Mesothelial cell of epicardium (in vitro differentiated cells): ENCODE data around the gene MAGEA6. TPM values are rescaled to one million over a fixed set of nuclear protein-coding genes. Genes with fewer than 3 reads are reported as not detected.
"Not testable (repeated sequence)": the region's sequence is repeated elsewhere in the genome, so short reads cannot be mapped to it uniquely, and the experiment has no call there.

Experiments used
- DNase-seq, 2 experiments: peaks; one replicate each; pipeline ENCODE4 v3.0.0; 2021; ENCODE audit warnings: low spot score in 2 of 2; ENCODE audit not compliant: unreplicated experiment in 2 of 2
- H3K27ac Mint-ChIP-seq: 2 replicates; pipeline ENCODE4 v1.8.0; 2021; ENCODE audit warnings: mixed read lengths
- H3K27me3 Mint-ChIP-seq: 2 replicates; pipeline ENCODE4 v1.8.0; 2021; ENCODE audit warnings: low read depth, mixed read lengths
- H3K36me3 Mint-ChIP-seq: 2 replicates; pipeline ENCODE4 v1.8.0; 2021; ENCODE audit warnings: mixed read lengths
- H3K4me1 Mint-ChIP-seq: 2 replicates; pipeline ENCODE4 v1.8.0; 2021; ENCODE audit warnings: mixed read lengths
- H3K4me3 Mint-ChIP-seq: 2 replicates; pipeline ENCODE4 v1.8.0; 2021; ENCODE audit warnings: mild to moderate bottlenecking, moderate library complexity, mixed read lengths
- H3K9me3 Mint-ChIP-seq: 2 replicates; pipeline ENCODE4 v1.8.0; 2021; ENCODE audit warnings: mixed read lengths
- CTCF ChIP-seq: fragments of 200-600 bp; sonication (generic); IDR thresholded peaks from one replicate; pipeline ENCODE4 v1.5.0; 2021; ENCODE audit warnings: antibody characterized with exemption; ENCODE audit not compliant: unreplicated experiment
- total RNA-seq: library from RNA; stranded (reverse); gene quantifications from 3 replicates; pipeline ENCODE4 v1.2.1, GENCODE V29; 2021

Gene MAGEA6
- total RNA-seq, 1 donor from 2014 or later, result not detected

DNA sequence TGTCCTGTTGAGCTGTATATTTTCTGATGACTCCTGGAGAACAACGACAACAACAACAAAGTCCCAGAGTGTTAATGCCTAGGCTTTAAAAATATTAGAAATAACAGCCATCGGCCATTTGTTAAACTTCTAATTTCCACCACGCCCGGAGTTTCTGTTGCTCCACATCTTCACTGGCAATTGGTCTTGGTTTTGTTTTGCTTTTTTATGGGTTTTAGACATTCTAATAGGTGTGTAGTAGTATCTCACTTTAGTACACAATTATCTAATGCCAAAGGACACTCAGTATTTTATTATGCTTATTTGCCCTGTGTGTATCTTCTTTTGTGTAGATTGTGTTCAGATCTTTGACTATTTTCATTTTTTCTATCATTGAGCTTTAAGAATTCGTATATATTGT is 30.9 kb downstream of the MAGEA6 start:
- no peaks in the 10 kb centered on the region for H3K36me3 Mint-ChIP-seq
- H3K4me1 Mint-ChIP-seq, result no peaks in the 10 kb centered on the region
- no peak overlapping the region for H3K27ac Mint-ChIP-seq
- no peak for TF ChIP-seq CTCF
- peaks cover 23% of the 10 kb centered on the region for H3K9me3 Mint-ChIP-seq
- no peak overlapping the region for H3K4me3 Mint-ChIP-seq
- no peak for DNase-seq
- peaks cover 2% of the 10 kb centered on the region for H3K27me3 Mint-ChIP-seq

DNA sequence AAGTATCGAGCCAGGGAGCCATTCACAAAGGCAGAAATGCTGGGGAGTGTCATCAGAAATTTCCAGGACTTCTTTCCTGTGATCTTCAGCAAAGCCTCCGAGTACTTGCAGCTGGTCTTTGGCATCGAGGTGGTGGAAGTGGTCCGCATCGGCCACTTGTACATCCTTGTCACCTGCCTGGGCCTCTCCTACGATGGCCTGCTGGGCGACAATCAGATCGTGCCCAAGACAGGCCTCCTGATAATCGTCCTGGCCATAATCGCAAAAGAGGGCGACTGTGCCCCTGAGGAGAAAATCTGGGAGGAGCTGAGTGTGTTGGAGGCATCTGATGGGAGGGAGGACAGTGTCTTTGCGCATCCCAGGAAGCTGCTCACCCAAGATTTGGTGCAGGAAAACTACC is 33.0 kb downstream of the MAGEA6 start:
- H3K36me3 Mint-ChIP-seq, H3K4me3 Mint-ChIP-seq, H3K27me3 Mint-ChIP-seq, DNase-seq, H3K27ac Mint-ChIP-seq, H3K4me1 Mint-ChIP-seq: not testable (repeated sequence)
- peaks cover 21% of the 10 kb centered on the region for H3K9me3 Mint-ChIP-seq

DNA sequence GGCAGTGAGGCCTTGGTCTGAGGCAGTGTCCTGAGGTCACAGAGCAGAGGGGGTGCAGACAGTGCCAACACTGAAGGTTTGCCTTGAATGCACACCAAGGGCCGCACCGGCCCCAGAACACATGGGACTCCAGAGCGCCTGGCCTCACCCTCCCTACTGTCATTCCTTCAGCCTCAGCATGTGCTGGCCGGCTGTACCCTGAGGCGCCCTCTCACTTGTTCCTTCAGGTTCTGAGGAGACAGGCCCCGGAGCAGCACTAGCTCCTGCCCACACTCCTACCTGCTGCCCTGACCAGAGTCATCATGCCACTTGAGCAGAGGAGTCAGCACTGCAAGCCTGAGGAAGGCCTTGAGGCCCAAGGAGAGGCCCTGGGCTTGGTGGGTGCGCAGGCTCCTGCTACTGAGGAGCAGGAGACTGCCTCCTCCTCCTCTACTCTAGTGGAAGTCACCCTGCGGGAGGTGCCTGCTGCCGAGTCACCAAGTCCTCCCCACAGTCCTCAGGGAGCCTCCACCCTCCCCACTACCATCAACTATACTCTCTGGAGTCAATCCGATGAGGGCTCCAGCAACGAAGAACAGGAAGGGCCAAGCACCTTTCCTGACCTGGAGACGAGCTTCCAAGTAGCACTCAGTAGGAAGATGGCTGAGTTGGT is 33.5 kb downstream of the MAGEA6 start:
- Mint-ChIP-seq H3K9me3 (peaks cover 17% of the 10 kb centered on the region), H3K27ac (no peak overlapping the region), H3K4me3 (no peak overlapping the region), H3K4me1 (no peaks in the 10 kb centered on the region), H3K36me3 (no peaks in the 10 kb centered on the region), H3K27me3 (peaks cover 10% of the 10 kb centered on the region)
- TF ChIP-seq CTCF, result no peak
- DNase-seq, result no peak

GRCh38 chrX:152735101-152735500 is 34.4 kb downstream of the MAGEA6 start:
- Mint-ChIP-seq H3K27ac (no peak overlapping the region), H3K4me1 (no peaks in the 10 kb centered on the region), H3K4me3 (no peak overlapping the region), H3K36me3 (no peaks in the 10 kb centered on the region), H3K27me3 (peaks cover 12% of the 10 kb centered on the region), H3K9me3 (peaks cover 13% of the 10 kb centered on the region)
- no peak for TF ChIP-seq CTCF
- no peak for DNase-seq

GRCh38 chrX:152734143-152734858 is 35.2 kb downstream of the MAGEA6 start:
- not testable (repeated sequence) for H3K36me3 Mint-ChIP-seq, H3K4me3 Mint-ChIP-seq, H3K4me1 Mint-ChIP-seq, DNase-seq, H3K27ac Mint-ChIP-seq
- H3K27me3 Mint-ChIP-seq, result peaks cover 13% of the 10 kb centered on the region
- H3K9me3 Mint-ChIP-seq, result peaks cover 11% of the 10 kb centered on the region

DNA sequence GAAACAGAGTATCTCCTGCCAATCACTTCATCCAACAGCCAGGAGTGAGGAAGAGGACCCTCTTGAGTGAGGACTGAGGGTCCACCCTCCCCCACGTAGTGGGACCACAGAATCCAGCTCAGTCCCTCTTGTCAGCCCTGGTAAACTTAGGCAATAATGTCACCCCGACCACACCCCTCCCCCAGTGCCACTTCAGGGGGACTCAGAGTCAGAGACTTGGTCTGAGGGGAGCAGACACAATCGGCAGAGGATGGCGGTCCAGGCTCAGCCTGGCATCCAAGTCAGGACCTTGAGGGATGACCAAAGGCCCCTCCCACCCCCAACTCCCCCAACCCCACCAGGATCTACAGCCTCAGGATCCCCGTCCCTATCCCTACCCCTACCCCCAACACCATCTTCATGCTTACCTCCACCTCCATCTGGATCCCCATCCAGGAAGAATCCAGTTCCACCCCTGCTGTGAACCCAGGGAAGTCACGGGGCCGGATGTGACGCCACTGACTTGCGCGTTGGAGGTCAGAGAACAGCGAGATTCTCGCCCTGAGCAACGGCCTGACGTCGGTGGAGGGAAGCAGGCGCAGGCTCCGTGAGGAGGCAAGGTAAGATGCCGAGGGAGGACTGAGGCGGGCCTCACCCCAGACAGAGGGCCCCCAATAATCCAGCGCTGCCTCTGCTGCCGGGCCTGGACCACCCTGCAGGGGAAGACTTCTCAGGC is 36.1 kb downstream of the MAGEA6 start, which contains the start of the genes CSAG1 and MAGEA12:
CSAG1 (minus strand) TSS at position 461 of the 715 bp plus-strand sequence. CDS start 1,261 bp downstream, outside the sequence.
MAGEA12 (plus strand) TSS at position 497 of the 715 bp plus-strand sequence. CDS start 2,405 bp downstream, outside the sequence.
- DNase-seq, result no peak
- Mint-ChIP-seq H3K4me1 (no peaks in the 10 kb centered on the region), H3K27ac (no peak within 1 kb of the TSS), H3K9me3 (peaks cover 11% of the 10 kb centered on the region), H3K4me3 (no peak within 1 kb of the TSS), H3K36me3 (no peaks in the 10 kb centered on the region), H3K27me3 (peaks cover 16% of the 10 kb centered on the region)
- TF ChIP-seq CTCF, result no peak
